ENCODE results near the gene BCL2L13.
"Not testable (repeated sequence)": the region's sequence is repeated elsewhere in the genome, so short reads cannot be mapped to it uniquely, and the experiment has no call there.

The BCL2L13 gene

DNA sequence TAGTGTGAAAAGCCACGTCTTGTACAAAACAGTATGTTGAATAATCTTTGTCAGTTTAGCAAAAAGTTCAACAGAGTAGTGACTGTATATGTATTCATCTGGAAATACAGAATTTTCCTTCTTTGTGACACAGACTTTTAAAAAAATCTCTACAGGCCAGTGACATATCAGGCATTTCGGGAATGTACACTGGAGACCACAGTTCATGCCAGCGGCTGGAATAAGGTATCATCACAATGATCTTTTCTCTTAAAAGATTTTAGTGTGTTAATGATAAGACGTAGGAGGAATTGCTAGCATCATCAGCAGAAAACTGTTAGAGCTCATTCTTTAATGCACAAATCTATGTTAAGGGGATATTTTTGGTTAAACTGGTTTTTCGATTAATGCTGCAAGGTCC lies 57.4 kb downstream of the BCL2L13 start:
- DNase-seq (ENCODE audit: low spot score) = no peak

DNA sequence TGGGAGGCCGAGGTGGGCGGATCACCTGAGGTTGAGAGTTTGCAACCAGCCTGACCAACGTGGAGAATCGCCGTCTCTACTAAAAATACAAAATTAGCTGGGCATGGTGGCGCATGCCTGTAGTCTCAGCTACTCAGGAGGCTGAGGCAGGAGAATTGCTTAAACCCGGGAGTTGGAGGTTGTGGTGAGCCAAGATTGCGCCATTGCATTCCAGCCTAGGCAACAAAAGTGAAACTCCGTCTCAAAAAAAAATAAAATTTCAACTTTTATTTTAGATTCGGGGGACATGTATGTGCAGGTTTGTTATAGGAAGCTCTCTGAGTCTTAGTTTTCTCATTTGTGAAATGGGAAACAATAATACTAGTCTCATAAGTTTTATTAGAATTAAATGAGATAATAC lies 58.6 kb downstream of the BCL2L13 start:
- DNase-seq (ENCODE audit: low spot score) = not testable (repeated sequence)

DNA sequence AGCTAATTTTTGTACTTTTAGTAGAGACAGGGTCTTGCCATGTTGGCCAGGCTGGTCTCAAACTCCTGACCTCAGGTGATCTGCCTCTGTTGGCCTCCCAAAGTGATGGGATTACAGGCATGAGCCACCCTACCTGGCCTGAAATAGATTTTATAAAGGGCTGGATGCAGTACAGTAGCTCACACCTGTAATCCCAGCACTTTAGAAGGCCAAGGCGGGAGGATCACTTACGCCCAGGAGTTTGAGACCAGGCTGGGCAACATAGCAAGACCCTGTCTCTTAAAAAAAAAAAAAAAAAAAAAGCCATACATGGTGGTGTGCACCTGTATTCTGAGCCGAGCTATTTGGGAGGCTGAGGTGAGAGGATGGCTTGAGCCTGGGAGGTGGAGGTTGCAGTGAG lies 59.7 kb downstream of the BCL2L13 start:
- not testable (repeated sequence) for DNase-seq (ENCODE audit: low spot score)

DNA sequence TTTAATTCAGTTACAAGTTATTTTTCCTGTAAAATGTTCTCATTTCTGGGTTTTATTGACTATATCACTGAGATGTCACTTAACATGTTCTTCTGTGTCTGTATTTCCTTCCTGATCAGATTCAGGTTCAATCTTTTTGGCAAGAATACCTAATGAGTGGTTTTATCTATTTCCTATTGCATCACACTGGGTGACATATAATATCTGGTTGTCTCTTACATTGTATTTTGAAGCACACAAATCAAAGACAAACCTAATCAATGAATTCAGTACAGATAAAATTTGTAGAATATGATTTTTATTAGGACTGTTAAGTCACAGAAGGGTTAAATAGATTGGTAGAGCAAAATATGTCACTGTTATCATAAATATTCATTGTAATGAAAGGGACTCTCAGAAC lies 60.4 kb downstream of the BCL2L13 start:
- DNase-seq (ENCODE audit: low spot score) = no peak

DNA sequence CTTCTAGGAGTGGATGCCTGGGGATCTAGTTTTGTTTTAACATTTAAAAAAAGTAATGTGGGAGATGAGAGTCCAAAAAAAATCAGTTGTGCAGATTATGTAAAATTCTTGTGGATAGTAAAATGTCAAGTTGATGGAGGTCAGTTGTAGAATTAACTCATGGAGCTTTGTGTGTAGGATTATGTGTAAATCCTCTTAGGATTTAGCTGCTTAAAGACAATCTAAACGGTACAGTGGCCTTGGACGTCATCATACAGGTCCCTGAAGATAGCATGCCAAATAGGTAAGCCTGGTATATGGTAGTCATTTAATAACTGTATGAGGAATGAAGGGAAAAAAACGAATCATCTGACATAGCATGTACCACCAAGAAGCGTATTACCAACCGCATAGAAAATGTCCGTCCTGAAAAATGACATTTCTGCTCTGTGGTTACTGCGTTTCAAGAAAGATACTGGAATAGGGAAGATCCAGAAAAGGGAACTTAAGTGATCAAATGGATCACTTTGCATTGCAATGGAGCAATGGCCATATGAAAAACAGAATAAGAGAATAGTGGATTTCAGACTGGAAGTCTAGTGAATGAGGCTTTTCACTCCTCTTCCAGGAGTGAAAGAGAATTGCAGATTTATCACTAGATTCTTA lies 61.3 kb downstream of the BCL2L13 start:
- no peak for DNase-seq (ENCODE audit: low spot score)

DNA sequence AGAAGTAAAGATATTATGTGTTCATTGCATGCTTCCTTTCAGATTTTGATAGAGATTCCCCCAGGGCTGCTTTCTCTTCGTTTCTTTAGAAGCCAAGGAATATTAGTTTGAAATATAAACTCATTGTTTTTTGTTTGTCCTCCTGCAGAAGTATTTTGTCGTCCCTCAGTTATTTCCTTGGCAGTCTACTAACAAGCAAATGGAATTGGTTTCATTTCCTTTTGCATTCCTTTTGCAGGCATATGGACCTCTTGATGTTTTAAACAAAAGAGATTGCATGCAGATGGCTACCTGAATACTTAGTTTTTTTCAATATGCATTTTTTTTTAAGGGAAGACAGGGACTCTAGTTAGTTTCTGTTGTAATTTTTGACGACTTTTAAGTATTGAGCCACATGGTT lies 62.2 kb downstream of the BCL2L13 start:
- no peak for DNase-seq (ENCODE audit: low spot score)

DNA sequence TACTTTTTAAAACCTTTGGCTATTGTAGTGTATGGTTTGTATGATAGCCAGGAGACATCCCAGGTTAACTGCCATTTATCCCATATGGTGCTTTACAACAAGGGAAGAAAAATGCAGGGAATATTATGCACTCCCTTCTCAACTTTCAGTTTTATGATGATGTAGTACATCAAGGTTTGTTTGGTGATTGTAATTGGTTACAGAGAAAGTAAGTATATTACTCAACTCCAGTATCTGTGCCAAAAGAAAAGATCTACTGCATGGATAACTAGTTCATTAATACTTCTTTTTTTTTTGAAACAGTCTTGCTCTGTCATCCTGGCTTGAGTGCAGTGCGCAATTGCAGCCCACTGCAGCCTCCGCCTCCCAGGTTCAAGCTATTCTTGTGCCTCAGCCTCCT lies 65.3 kb downstream of the BCL2L13 start:
- no peak for DNase-seq (ENCODE audit: low spot score)

DNA sequence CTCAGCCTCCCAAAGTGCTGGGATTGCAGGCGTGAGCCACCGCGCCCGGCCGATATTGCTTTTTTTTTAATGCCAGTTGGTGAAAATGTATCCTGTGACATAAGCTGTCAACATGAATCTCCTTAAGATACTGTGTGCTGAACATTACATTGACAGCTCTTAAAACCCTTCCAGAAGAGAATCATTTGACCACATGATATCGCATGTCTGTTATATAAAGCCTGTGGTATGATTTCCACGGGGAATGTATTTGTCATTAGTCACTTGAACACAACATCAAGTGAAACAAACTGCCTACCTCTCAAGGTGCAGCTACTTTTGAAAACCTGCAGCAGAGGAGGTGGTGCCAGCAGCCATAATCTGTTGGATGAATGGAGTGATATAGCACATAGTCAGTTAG lies 67.0 kb downstream of the BCL2L13 start:
- no peak for DNase-seq (ENCODE audit: low spot score)

DNA sequence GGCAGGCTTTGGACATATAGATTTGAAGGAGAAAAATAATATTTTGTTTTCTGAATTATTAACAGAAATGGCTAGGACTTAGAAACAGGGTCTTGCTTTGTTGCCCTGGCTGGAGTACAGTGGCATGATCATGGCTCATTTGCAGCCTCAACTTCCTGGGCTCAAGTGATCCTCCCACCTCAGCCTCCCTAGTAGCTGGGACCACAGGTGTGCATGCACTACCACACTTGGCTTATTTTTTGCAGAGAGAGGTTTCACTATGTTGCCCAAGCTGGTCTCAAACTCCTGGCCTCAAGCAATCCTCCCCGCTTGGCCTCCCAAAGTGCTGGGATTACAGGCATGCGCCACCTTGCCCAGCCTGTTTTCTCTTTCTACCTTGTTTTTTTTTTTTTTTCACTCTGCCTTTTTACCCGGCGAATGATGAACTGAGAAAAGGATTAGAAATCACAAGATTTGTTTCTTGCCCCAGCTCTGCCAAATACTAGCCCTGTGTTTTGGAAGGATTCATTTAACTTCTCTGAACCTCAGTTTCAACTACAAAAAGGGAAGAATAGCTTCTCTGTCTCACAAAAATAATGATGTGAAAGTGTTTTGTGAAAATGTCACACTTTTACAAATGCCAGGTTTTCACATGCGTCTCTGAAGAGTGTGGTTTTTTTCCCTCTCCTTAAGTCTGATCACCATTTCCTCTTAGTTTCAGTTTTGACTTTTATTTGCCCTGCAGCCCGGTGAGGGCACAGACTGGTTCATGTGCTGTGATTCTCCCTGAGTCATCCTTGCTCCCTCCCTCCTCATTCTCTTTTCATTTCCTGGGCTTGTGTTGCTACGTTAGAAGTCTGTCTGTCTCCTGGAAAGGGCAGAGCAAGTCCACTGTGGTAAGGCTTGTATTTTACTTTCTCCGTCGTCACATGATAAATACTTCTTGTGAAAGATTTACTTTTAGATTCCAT lies 67.7 kb downstream of the BCL2L13 start:
- peak; percentile 44 for DNase-seq (ENCODE audit: low spot score)

DNA sequence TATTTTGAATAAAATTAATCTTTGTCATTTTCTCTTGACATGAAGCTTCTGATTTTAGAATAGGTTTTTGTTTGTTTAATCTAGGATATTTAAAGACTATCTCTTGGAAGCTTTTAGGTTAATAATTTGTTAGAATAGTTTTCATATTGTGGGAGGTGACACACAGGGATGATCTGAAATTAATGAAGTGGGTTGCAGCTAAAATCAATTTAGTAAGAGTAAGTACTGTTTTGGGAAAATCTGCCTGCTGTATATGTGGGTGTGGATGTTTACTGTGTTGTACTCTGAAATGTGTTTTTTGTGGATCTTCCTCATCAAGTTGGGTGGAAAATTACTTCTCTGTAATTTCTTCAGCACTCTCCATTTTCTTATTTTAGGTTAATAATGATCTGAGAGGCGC lies 68.4 kb downstream of the BCL2L13 start:
- DNase-seq (ENCODE audit: low spot score) = no peak

DNA sequence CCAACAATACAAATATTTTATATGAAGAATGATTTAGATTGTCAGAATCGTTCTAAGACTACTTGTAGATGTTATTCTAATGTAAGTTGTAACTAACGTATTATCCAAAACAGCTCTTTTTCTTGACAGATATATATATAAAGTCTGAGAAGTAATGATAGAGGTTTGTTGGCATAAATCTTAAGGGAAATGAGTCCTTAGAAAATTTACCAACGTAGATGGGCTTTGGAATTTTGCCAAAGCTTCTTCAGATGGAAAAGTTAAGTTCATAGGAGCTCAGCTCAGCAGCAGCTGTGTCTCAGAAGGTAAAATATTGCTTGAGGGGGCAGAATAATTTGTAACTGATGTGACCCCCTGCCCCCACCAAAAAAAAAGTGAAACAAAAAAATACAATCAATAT lies 69.0 kb downstream of the BCL2L13 start:
- no peak for DNase-seq (ENCODE audit: low spot score)

DNA sequence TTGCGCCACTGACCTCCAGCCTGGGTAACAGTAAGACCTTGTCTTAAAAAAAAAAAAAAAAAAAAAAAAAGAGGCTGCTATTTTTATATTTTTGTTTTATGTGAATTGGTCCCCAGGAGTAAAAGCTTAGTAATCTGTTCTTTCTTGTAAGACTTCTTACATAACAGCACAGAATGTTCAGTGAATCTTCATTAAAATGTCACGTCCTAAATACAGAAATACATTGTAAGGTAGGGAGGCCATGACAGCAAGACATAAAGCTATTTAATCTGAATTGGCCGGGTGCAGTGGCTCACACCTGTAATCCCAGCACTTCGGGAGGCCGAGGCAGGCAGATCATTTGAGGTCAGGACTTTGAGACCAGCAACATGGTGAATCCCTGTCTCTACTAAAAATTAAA lies 71.5 kb downstream of the BCL2L13 start:
- DNase-seq (ENCODE audit: low spot score) = no peak

DNA sequence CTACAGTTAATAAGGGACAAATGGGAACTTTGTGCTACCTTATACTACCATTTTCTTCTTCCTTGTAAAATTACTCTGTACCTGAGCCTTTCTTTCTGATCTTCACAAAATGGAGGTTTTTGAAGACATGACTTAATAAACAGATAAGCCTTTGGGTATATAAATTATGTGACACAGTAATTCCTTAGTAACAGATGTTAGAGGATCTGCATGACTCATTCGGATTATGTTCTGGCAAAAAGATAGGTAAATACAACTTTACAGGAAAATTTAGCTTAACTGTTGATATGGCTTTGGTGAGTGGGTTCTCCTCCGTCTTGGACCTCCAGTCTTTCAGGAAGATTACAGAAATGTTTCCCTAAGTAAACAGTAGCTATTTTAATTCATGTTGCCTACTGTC lies 73.9 kb downstream of the BCL2L13 start:
- DNase-seq (ENCODE audit: low spot score) = no peak

DNA sequence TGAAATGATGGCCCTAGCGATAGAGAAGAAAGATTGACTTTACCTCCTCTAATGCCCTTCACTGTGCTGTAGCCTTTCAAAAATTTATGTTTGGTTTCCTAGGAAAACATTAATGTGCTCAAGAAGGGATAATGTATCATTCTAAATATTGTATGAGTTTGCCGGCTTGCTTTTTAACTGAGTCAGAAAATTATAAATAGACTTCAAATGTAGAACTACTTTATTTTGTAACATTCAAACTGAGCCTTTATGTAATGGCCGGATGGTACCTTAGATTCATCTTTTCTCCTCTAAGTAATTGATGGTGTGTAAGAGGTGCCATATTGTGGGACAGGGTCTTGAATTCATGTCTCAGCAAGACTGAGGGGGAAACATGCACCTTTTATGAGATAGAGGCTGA lies 78.0 kb downstream of the BCL2L13 start:
- DNase-seq (ENCODE audit: low spot score) = no peak

DNA sequence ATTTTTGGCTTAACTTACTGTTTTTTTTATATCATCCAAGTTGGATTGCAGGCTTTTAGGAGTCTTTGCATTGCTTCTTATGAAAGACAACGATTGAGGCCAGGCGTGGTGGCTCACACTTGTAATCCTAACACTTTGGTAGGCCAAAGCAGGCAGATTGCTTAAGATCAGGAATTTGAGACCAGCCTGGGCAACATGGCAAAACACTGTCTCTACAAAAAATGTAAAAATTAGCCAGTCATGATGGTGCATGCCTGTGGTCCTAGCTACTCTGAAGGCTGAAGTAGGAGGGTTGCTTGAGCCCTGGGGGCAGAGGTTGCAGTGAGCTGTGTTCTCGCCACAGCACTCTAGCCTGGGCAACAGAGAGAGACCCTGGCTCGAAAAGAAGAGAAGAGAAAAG lies 79.2 kb downstream of the BCL2L13 start:
- DNase-seq (ENCODE audit: low spot score) = no peak

DNA sequence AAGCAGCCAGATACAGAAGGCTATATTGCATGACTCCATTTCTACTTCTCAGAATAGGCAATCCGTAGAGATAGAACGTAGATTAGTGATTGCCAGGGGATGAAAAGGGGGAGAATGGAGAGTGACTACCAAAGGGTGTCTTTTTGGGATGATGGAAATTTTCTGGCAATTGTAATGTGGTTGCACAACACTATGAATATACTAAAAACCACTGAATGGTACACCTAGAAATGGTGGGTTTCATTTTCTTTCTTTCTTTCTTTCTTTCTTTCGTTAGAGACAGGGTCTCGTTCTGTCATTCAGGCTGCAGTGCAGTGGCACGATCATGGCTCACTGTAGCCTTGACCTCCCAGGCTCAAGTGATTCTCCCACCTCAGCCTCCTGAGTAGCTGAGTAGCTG lies 81.4 kb downstream of the BCL2L13 start:
- DNase-seq (ENCODE audit: low spot score) = no peak

DNA sequence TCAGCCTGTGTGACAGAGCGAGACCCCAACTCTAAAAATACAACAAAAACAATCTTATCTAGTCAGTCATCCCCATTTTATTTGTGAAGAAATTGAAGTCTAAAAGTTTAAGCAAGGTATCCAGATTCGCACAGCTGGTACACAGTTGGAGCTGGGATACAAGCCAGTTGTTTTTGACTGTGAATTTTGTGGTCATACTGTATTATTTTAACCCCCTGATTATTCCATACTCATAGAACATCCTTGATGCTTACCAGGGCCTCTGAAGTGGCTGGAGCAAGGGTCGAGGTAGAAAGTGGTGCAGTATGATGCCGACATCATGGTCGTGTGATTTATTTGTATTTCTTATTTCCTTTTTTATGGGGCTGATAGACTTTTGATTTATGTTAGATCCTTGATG lies 85.7 kb downstream of the BCL2L13 start:
- DNase-seq (ENCODE audit: low spot score) = no peak

DNA sequence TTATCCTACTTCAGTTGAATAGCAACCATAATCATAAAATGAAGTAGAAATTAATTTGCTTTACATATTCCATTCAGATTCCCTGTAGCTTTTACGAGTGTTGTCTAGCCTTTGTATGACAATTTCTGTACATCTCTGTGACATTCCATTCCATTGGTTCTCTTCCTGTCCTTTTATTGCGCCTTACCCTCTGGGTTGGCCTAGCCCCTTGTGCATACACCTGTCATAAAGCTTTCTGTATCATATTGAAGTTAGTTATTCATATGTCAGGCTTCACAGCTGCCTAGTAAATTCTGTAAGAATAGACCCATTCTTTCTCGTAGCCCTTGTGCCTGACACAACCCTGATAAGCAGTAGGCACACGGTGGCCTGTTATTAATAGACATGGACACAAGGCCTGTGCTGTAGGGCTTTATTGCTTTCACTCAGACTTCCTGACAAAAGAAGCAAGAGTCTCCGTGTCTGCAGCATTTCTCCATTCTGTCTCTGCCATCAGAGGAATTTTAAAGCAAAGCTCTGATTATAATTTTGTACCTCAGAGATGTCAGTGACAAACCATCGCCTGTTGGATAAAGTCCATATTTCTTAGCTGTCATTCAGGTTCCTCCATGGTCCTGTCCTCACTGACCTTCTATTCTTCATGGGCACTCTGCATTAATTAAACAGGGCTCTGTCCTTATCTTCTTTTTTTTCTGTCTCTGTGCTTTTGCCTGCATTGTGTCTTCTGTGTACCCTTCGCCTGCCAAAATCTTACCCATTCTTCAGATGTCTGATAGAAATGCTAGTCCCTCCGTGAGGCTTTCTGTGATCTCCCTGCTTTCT lies 86.3 kb downstream of the BCL2L13 start:
- no peak for DNase-seq (ENCODE audit: low spot score)

DNA sequence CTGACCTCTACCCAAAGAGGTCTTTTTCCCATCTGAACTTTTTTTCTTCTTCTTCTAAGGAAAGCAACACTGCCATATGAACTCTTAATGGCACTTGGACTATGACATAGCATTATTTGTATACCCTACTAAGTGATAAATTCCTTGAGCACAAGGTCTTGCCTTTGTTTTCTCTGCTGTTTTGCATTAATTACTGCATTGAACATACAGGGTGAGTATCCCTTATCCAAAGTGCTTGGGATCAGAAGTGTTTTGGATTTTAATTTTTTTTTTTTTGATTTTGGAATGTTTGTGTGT lies 86.9 kb downstream of the BCL2L13 start:
- DNase-seq (ENCODE audit: low spot score) = no peak

DNA sequence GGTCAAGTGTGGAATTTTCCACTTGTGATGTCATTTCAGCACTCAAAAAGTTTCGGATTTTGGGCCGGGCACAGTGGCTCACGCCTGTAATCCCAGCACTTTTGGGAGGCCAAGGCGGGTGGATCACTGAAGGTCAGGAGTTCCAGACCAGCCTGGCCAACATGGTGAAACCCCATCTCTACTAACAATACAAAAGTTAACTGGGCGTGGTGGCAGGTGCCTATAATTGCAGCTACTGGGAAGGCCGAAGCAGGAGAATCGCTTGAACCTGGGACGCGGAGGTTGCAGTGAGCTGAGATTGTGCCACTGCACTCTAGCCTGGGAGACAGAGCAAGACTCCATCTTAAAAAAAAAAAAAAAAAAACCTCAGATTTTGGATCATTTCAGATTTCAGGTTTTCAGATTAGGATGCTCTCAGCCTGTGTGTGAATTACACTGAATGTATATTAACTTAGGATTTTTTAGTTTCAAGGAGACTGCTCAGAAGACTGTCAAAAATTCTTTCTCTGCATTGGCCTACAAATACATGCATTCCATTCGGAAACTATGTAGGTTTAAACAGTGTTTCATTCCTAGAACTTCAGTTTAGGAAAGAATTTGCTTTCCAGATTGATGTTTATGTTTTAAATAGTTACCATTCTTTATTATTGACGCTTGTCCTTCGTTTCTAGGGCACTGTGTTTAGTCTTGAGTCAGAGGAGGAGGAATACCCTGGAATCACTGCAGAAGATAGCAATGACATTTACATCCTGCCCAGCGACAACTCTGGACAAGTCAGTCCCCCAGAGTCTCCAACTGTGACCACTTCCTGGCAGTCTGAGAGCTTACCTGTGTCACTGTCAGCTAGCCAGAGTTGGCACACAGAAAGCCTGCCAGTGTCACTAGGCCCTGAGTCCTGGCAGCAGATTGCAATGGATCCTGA lies 87.7 kb downstream of the BCL2L13 start:
- no peak for DNase-seq (ENCODE audit: low spot score)

DNA sequence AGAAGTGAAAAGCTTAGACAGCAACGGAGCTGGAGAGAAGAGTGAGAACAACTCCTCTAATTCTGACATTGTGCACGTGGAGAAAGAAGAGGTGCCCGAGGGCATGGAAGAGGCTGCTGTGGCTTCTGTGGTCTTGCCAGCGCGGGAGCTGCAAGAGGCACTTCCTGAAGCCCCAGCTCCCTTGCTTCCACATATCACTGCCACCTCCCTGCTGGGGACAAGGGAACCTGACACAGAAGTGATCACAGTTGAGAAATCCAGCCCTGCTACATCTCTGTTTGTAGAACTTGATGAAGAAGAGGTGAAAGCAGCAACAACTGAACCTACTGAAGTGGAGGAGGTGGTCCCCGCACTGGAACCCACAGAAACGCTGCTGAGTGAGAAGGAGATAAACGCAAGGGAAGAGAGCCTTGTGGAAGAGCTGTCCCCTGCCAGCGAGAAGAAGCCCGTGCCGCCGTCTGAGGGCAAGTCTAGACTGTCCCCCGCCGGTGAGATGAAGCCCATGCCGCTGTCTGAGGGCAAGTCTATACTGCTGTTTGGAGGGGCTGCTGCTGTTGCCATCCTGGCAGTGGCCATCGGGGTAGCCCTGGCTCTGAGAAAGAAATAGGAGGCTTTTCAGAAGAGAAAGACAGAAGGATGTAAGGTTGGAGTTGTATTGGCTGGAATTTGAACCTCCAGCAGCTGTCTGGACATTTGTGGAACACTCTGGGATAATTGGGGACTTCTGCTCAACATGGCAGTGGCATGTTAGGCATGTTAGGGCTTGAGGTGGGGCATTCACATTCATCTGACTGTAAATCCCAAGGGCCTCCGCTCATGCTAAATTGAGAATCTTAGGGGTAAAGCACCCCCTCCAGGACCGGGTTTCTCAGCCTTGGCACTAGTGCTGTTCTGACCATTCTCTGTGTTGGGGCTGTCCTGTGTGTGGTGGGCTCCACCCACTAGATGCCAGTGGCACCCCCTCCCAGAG lies 88.7 kb downstream of the BCL2L13 start:
- no peak for DNase-seq (ENCODE audit: low spot score)

Measured in CD4-positive, alpha-beta T cell treated with Interleukin-15 for 4 hours (primary cell).